GM21723 (cell line): ENCODE results near the gene SMAD2.
"Not testable (repeated sequence)": the region's sequence is repeated elsewhere in the genome, so short reads cannot be mapped to it uniquely, and the experiment has no call there.

ENCODE experiments used
- ATAC-seq: cut with Tn5 transposase; IDR thresholded peaks from one replicate; pipeline ENCODE4 v1.9.1; 2021; ENCODE audit warnings: mild to moderate bottlenecking, moderate library complexity; ENCODE audit not compliant: unreplicated experiment

Gene SMAD2

DNA sequence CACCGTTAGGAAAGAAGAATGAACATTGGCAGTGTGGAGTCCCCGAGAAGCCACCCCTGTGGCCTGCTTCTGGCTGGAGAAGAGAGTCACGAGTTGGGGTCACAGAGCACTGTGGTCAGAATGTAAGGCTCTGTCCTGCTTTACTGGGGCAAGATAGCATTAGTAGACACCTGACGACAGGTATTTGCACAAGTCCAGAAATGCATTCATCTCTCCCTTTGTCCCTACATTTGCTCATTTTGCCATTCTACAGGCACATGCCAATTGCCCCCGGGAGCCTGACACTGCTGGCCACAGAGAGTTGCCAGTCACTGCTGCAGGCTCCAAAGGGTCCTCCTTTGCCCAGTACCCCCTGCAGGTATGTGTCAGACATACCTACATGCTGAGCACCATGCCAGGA, 133.3 kb downstream of the SMAD2 start:
- no peak for ATAC-seq

DNA sequence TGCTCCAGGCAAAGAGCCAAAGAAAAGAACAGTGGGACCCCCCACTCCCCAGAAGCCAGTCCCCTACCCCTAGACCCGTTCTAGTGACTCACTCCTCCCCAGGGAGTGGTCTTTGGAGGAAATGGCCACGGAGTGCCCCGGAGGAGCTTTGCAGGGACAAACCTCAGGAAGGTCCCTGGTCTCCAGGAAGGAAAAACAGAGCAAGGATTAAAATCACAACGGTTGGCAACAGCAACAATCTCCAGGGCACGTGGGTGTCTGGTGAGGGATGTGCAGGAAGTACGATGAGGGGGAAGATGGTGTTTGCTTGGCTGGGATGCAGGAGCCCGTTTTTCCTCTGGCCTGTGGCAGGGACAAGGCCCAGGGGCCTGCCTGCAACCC, 135.0 kb downstream of the SMAD2 start:
- ATAC-seq, result no peak

DNA sequence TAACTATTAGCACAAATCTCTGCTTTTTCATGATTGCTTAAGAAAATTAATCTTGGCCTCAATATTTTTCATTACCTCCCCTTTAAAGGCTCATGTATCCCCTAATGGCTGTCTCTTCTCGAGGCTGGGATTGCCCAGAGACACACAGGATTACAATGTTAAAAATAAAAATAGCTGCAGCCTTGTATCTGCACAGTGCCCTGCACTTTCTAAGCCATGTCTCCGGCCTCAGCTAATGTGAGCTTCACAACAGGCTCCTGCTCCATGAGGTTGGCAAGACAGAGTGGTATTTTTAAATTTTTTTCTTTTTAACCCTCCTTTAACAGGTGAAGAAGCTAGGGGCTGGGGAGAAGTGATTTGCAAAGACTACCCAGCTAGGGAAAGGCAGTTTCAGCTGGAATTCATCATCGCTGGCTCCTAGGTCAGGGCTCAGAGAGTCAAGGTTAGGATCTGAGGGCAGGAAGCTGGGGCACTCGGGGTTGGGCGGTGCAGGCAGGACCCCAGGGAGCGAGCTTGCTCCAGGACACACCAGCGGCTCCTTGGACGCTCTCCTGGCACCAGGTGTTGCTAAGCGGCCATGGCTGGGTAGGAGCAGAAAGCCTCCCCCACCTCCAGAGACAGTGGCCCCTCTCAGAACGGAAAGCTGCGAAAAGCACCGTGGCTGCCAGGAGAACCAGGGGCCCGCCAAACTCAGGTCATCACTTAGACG, 135.6 kb downstream of the SMAD2 start:
- ATAC-seq, result no peak

DNA sequence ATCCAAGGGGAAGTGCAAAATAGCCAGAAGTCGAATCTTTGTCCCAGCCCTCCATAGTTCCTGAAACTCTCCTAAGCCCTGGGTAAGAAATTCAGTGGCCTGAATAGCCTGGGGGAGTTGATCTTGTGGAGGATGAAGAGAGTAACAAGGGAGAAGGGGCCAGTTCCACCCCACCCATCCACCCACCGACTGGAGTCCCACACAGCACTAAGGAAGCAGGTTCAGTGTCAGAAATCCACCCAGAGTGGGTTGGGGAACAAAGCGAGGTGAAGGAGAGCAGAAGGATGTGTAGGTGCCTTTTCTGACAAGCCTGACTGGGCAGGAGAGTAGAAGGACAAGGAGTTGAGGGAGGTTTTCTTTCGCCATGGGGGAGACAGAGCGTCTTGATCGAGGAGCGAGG, 136.8 kb downstream of the SMAD2 start:
- ATAC-seq, result no peak

DNA sequence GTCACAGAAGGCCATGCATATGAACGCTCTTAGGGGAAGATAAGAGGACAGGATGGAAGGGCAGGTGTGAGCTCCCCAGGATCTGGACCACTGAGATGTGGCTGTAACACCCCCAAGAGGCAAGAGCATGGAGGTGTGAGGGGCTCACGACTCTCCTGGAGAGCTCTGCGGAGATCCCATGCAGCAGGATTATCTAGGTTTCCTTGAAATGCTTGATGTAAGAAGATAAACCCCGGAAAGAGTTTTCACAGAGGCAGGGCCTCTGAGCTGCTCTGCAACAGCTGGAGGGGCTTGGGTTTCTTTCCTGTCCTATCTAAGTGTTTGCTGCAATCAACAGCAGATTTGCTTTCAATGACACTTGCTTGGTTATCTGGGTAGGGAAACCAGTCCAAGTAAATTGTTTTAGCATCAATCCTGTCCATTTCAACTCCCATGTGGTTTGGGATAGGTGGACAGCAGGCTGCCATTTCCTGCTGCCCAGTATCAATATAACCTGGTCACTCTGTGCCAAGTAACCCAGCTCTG, 138.9 kb downstream of the SMAD2 start:
- no peak for ATAC-seq

DNA sequence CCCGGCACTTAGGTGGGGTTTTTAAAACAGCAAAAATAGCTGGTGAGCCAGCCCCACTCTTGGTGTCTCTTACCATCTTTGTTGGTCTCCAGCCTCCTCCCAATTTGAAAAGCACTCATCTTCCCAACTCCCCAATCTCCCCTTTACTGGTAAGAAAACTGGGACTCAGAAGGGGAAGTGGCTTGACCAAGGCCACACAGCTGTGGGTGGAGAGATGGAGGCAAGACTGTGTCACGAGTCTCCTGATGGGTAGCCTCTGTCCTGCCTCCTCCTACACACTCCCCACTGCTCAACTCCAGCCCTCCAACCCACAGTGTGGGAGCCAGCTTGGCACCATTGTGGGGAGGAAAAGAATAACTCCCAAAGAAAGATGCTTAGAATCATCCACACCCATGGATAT, 140.4 kb downstream of the SMAD2 start:
- no peak for ATAC-seq

DNA sequence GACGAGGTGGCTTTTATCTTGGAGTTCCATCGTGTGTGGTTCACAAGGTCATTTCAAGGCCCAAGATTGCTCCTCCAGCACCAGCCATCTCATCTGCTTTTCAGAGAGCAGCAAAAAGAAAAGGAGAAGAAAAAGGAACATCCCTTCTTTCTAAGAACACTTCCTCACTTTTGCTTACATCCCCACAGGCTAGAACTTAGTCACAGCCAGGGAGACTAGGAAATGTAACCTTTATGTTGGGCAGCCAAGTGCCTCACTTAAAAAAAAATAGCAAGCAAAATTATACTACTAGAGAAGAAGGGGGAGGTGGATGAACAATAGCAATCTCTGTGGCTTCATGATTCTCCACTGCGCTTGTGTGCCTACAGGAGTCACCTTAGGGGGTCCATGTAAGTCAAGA, 141.8 kb downstream of the SMAD2 start:
- no peak for ATAC-seq

DNA sequence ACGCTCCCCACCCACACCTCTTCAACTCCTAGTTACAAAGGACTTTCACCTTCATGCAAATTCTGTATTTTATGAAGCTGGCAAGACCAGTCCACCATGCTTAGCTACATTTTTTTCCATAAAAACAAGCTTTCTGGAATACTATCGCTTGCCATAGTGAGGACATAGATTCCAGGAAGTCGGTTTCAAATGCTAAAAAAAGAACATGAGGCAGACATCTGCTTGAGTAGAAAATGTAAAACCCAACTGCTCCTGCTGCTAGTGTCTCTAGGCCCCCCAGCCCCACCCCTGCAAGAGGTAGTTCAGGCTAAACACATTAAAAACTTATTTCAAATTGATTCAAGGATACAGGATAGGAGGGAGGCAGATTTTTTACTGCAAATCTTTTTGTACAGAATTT, 148.9 kb downstream of the SMAD2 start:
- ATAC-seq, result no peak

DNA sequence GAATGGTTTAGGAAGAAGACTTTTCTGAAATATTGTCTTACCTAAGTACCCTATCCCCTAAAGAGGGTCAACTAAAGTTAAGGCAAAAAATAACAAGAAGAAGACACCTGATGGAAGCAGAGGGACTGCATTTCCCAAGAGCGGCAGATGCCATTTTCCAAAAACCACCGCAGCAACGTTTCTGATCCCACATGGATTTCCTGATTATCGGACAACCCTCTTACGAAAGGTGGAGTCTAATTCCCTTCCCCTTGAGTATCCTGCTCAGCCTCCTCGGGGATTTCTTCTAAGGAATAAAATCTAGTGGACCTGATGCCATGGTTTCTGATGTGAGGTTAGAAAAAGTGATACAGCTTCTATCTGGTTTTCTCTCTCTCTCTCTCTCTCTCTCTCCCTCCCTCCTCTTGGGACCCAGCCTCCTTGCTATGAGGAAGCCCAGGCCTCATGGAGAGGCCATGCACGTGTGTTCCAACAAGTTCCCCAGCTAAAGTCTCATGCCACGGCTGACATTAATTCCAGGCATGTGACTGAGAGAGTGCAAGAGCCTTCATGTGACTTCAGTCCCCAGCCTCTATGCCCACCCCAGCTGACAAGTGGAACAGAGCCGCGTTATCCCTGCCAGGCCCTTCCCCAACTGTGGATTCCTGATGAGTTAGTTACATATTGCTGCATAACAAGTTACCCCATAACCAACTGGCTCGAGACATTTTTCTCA, 150.3 kb downstream of the SMAD2 start:
- no peak for ATAC-seq

DNA sequence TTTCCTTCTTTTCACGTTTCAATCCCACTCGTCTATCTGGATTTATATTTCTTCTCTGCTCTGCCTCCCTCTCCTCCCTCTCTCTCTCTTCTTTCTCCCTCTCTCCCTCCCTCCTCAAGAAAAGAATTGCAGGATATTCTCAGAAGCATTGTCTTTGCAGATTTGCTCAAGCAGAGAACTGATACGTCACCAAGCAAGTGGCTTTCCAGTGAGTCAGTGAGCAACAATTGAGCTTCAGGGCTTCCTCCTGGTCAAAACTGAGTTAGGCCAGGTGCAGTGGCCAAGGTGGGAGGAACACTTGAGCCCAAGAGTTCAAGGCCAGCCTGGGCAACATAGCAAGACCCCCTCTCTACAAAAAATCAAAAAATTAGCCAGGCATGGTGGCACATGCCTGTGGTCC, 151.1 kb downstream of the SMAD2 start:
- no peak for ATAC-seq

DNA sequence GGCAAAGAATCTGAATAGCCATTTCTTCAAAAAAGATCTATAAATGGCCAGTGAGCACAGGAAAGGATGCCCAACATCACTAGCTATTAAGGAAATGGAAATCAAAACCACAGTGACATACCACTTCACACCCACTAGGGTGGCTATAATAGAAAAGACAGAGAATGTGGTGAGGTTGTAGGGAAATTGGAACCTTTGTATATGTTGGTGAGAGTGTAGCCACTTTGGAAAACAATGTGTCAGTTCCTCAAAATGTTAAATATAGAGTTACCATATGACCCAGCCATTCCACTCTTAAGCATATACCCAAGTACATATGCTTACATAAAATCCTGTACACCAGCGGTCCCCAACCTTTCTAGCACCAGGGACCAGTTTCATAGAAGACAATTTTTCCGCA, 152.8 kb downstream of the SMAD2 start:
- ATAC-seq, result no peak

DNA sequence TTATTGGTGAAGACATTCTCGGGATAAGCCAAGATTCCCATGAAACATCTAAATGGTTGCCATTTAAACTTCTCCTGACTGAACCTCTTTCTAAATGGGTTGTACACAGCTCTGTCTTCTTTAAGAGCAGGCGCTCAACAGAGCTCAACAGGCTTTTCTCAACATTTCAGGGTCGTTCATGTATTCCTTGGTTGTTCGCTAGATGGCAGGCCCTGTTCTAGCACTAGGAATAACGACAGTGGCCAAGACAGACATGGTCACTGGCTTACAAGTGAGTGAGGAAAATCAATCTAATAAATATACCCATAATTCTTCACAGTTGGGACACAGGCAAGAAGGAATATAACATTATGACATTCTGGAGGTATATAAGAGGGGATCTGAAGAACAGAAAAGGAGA, 154.5 kb downstream of the SMAD2 start:
- ATAC-seq, result no peak

DNA sequence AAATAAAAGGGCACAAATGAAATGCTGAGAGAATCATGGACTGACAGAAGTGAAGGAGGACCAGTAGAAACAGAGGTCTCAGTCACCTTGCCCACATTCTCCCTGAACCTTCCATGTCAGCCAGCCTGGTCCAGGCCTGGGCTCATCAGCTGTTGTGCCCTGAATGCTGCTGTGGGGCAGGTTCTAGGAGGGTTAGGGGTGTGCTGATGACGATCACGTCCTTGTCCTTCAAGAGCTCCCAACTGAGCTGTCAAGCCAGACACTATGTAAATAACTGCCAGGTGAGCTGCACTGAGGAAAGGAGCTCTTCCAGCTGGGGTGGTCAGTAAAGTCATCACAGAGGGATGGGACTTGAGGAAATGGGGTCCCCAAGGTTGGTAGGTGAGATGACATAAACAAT, 156.5 kb downstream of the SMAD2 start:
- ATAC-seq, result no peak

DNA sequence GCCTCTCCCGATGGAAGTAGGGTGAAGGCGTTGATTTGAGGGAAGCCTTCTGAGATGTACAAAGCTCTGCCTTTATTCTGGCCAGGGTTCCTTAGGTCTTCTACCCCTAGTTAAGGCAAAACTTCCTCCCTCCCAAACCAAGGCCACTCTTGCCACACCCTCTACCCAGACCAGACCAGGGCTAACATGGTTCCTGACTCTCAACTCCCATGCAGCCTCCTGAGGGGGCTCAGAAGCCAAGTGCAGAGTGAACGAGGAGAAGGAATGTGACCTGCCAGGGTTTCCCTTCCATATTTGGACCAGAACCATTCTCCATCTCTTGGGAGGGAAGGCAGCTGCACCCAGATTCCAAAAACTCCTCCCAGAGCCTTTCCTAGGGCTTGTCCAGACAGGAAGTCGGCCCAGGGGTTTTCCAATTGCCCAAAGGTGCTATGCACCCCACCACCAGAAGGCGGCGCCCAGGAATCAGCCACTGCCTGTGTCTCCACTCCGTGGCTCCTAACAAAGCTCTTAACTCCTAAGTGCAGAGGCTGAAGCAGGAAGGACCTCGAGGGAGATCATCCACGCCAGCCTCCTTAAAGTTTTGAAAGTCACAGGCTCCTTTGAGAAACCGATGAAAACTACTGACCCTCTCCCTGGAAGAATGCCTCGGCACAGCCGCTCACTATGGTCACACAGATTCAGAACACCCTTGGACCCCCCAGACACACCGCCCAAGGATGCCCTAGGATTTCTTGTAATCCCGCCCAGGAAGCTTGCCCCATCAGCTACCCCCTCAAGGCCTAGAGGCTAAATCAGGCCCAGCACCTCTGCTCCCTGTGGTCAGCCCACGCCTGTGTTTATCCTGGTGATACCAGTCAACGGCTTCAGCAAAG, 157.8 kb downstream of the SMAD2 start:
- ATAC-seq, result no peak

DNA sequence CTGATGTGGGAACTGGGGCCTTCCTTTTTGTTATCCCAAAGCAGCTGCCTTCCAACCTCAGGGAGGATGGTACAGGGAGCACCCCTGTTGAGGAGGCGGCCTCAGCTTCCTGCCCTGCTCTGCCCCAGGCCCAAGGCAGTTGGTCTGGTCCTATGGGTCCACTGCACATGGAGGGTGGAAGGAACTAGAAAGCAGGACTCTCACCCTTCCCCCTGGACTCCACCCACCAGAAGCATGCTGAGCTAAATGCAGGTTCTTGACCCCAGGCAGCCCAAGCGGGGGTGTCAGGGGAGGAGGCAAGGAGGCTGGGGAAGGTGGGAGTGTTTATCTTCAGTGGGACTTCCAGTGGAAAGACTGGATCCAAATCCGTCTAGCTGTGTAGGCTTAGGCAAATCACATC, 158.5 kb downstream of the SMAD2 start:
- ATAC-seq, result no peak

DNA sequence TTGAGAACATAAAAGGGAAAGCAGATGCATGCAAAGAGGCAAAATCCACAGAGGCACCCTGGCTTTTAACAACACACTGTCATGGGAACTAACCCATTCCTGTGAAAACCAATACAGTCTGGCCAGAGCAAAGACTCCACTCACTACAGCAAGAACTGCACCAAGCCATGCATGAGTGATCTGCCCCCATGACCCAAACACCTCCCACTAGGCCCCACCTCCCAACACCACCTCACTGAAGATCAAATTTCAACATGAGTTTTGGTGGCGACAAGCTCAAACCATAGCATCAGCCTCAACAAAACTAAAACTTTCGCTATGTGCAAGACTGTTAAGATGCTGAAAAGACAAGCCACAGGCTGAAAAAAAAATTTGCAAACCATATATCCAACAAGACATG, 162.8 kb downstream of the SMAD2 start:
- no peak for ATAC-seq

DNA sequence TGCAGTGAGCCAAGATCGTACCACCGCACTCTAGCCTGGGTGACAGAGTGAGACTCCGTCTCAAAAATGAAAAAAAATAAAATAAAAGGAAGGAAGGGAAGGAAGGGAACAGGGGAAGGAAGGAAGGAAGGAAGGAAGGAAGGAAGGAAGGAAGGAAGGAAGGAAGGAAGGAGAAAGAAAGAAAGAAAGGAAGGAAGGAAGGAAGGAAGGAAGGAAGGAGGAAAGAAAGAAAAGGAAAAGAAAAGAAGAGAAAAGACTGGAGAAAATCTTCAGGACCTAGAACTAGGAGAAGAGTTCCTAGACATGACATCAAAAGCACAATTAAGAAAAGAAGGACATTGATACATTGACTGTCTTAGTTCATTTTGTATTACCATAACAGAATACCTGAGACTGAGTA, 163.3 kb downstream of the SMAD2 start:
- not testable (repeated sequence) for ATAC-seq
